Keratinocyte (primary cell): ENCODE results near the gene WNT9A. TPM values are rescaled to one million over a fixed set of nuclear protein-coding genes. Genes with fewer than 3 reads are reported as not detected.

ENCODE experiments used
- DNase-seq: peaks from one replicate; pipeline ENCODE4 v3.0.0-alpha.2; 2011; ENCODE audit warnings: low read depth, missing footprints, low spot score
- FAIRE-seq: peaks from 2 replicates; lab custom pipeline; 2011; peaks lifted over from hg19 to GRCh38; lab: Jason Lieb, UNC
- H2AFZ ChIP-seq: 2 replicates; pipeline ENCODE4 v1.6.0; 2012; ENCODE audit warnings: low read length, control low read depth, inconsistent platforms; ENCODE audit not compliant: control insufficient read depth
- H3K27ac ChIP-seq: 2 replicates; pipeline ENCODE4 v1.5.1; 2011; ENCODE audit warnings: low read length; ENCODE audit not compliant: control insufficient read depth, insufficient read depth
- H3K27me3 ChIP-seq: 3 replicates; pipeline ENCODE4 v1.6.0; 2011; ENCODE audit warnings: low read length; ENCODE audit not compliant: control insufficient read depth, insufficient read depth; ENCODE audit errors: extremely low read depth
- H3K36me3 ChIP-seq, 2 experiments: 2 replicates in 1 of 2; 3 replicates in 1 of 2; pipeline ENCODE4 v1.5.1; 2011; ENCODE audit warnings: low read length in 2 of 2, mild to moderate bottlenecking in 1 of 2; ENCODE audit not compliant: control insufficient read depth in 2 of 2, insufficient read depth in 2 of 2; ENCODE audit errors: extremely low read depth in 1 of 2
- H3K4me1 ChIP-seq: 3 replicates; pipeline ENCODE4 v1.5.1; 2011; ENCODE audit warnings: low read length; ENCODE audit not compliant: control insufficient read depth, insufficient read depth; ENCODE audit errors: extremely low read depth
- H3K4me2 ChIP-seq: 3 replicates; pipeline ENCODE4 v1.6.0; 2011; ENCODE audit warnings: low read depth, low read length; ENCODE audit not compliant: control insufficient read depth, insufficient read depth; ENCODE audit errors: extremely low read depth
- H3K4me3 ChIP-seq, 3 experiments: fragments of 200-600 bp in 1 of 3; sonication (generic) in 1 of 3; 2 replicates in 2 of 3; 3 replicates in 1 of 3; pipeline ENCODE4 v1.5.1; 2011 to 2016; ENCODE audit warnings: low read length in 3 of 3, mild to moderate bottlenecking in 3 of 3, control low read depth in 2 of 3, inconsistent platforms in 1 of 3, low read depth in 1 of 3, mixed read lengths in 1 of 3, mixed run types in 1 of 3, moderate library complexity in 1 of 3; ENCODE audit not compliant: control insufficient read depth in 2 of 3, insufficient read depth in 2 of 3; ENCODE audit errors: extremely low read depth in 1 of 3
- H3K79me2 ChIP-seq: 2 replicates; pipeline ENCODE4 v1.6.0; 2012; ENCODE audit warnings: low read length; ENCODE audit not compliant: control insufficient read depth, insufficient read depth
- H3K9ac ChIP-seq: 3 replicates; pipeline ENCODE4 v1.6.0; 2011; ENCODE audit warnings: low read length; ENCODE audit not compliant: control insufficient read depth, insufficient read depth; ENCODE audit errors: extremely low read depth
- H3K9me1 ChIP-seq: 3 replicates; pipeline ENCODE4 v1.6.0; 2011; ENCODE audit warnings: low read length; ENCODE audit not compliant: control insufficient read depth, insufficient read depth; ENCODE audit errors: extremely low read depth
- H3K9me3 ChIP-seq: 2 replicates; pipeline ENCODE4 v1.5.1; 2012; ENCODE audit warnings: low read depth, low read length; ENCODE audit not compliant: control insufficient read depth
- H4K20me1 ChIP-seq: 3 replicates; pipeline ENCODE4 v1.6.0; 2011; ENCODE audit warnings: low read length; ENCODE audit not compliant: control insufficient read depth, insufficient read depth; ENCODE audit errors: extremely low read depth
- EZH2 ChIP-seq: IDR thresholded peaks from one replicate; pipeline ENCODE4 v1.6.1; 2012; ENCODE audit warnings: inconsistent platforms, mild to moderate bottlenecking, low read length, moderate library complexity
- dilution Hi-C: fragments of 300-500 bp; cut with MboI; formaldehyde crosslinking; loops from one replicate; pipeline ENCODE4 v1.7.0; 2020; ENCODE audit warnings: low sequenced_read_pairs; ENCODE audit not compliant: extremely low pct_ligation_motif_present
- polyA plus RNA-seq, 5 experiments: library from polyadenylated mRNA; depleted of rRNA in 3 of 5; stranded (reverse) in 3 of 5; stranded (forward) in 1 of 5; unstranded in 1 of 5; fragments of >200 nt; gene quantifications; 1 replicate in 1 of 5; 2 replicates in 3 of 5; 3 replicates in 1 of 5; pipeline versions ENCODE4 v1.2.1 to v1.2.3, GENCODE V29; 2011 to 2012; ENCODE audit warnings: missing spikeins in 2 of 5, low read depth in 1 of 5, low replicate concordance in 1 of 5
- TF ChIP-seq, protein P1 (sequence below), 3 experiments: IDR thresholded peaks in 1 of 3; conservative IDR thresholded peaks in 1 of 3; optimal IDR thresholded peaks in 1 of 3; 2 replicates in 2 of 3; 3 replicates in 1 of 3; pipeline versions ENCODE3 to v1.5.1; 2011; ENCODE audit warnings: low read length in 3 of 3, mild to moderate bottlenecking in 3 of 3, moderate library complexity in 2 of 3, control low read depth in 1 of 3, inconsistent platforms in 1 of 3; ENCODE audit not compliant: insufficient read depth in 2 of 3; ENCODE audit errors: extremely low read depth in 1 of 3

The WNT9A gene
- polyA plus RNA-seq, 1 donor (not counting 4 experiments of a cell fraction or from before 2014, with no cell fraction given) = 1.7 TPM

DNA sequence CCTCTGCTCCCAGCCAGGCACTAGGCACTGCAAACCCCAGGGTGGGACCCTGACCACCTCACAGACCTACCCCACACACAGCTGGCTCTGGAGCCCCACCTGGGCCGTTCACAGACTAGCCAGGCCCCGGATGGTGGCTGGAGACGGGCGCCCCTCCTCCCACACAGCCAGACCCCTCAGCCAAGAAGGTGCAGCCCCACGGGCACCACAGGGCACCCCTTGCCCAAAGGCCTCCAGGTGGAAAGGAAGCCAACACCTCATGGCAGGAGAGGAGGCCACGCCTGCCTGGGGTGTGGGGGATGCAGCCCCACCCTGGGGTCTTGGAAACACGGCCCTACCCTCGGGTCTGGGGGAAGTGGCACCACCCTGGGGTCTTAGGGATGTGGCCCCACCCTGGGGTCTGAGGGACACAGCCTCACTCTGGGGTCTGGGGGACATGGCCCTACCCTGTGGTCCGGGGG, 44.6 kb downstream of the WNT9A start:
- Histone ChIP-seq H3K36me3 (no peaks in the 10 kb centered on the region), H3K4me2 (no peak overlapping the region)
- no peak for FAIRE-seq

DNA sequence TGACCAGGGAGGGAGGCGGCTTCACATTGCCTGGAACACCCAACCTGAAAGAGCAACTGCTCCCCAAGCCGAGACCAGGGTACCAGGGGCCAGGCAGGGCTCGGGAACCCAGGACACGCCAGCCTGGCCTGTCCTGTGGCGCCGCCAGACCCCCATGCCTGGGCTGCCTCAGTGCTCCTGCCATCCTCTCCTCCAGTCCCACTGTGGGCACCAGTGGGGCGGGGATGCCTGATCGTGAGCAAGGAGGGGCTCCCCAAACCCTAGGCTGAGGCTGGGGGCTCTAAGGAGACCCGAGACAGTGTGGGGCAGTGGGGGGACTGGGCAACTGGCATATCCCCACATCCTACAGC, 45.1 kb downstream of the WNT9A start:
- Histone ChIP-seq H3K79me2 (no peaks in the 10 kb centered on the region), H4K20me1 (no peaks in the 10 kb centered on the region), H3K9me1 (no peaks in the 10 kb centered on the region), H3K4me1 (no peaks in the 10 kb centered on the region), H3K27ac (no peak overlapping the region), H3K9ac (no peak overlapping the region), H3K4me3 (no peak overlapping the region), H2AFZ (no peak overlapping the region), H3K4me2 (no peak overlapping the region), H3K27me3 (peaks cover 6% of the 10 kb centered on the region), H3K36me3 (no peaks in the 10 kb centered on the region), H3K9me3 (no peaks in the 10 kb centered on the region)
- DNase-seq (no peak), FAIRE-seq (no peak)
- dilution Hi-C loops = no loop called here
- TF ChIP-seq, protein P1, sequence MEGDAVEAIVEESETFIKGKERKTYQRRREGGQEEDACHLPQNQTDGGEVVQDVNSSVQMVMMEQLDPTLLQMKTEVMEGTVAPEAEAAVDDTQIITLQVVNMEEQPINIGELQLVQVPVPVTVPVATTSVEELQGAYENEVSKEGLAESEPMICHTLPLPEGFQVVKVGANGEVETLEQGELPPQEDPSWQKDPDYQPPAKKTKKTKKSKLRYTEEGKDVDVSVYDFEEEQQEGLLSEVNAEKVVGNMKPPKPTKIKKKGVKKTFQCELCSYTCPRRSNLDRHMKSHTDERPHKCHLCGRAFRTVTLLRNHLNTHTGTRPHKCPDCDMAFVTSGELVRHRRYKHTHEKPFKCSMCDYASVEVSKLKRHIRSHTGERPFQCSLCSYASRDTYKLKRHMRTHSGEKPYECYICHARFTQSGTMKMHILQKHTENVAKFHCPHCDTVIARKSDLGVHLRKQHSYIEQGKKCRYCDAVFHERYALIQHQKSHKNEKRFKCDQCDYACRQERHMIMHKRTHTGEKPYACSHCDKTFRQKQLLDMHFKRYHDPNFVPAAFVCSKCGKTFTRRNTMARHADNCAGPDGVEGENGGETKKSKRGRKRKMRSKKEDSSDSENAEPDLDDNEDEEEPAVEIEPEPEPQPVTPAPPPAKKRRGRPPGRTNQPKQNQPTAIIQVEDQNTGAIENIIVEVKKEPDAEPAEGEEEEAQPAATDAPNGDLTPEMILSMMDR (optimal IDR thresholded peaks at IDR 0.05 in 1 of 3, IDR thresholded peaks at IDR 0.05 in 1 of 3, conservative IDR thresholded peaks at IDR 0.05 in 1 of 3; ENCODE audit: extremely low read depth in 1 of 3, insufficient read depth in 2 of 3, low read length in 3 of 3) = no peak
- TF ChIP-seq EZH2 = no peak

More for the DNA sequence above, 44.6 kb downstream of the WNT9A start:
- DNase-seq = no peak
- Histone ChIP-seq H3K27me3 (peaks cover 6% of the 10 kb centered on the region), H3K27ac (no peak overlapping the region), H3K4me1 (no peaks in the 10 kb centered on the region), H3K79me2 (no peaks in the 10 kb centered on the region), H4K20me1 (no peaks in the 10 kb centered on the region), H3K9me1 (no peaks in the 10 kb centered on the region), H3K4me3 (no peak overlapping the region), H3K9ac (no peak overlapping the region), H2AFZ (no peak overlapping the region), H3K9me3 (no peaks in the 10 kb centered on the region)
- TF ChIP-seq, protein P1 (optimal IDR thresholded peaks at IDR 0.05 in 1 of 3, IDR thresholded peaks at IDR 0.05 in 1 of 3, conservative IDR thresholded peaks at IDR 0.05 in 1 of 3; ENCODE audit: extremely low read depth in 1 of 3, insufficient read depth in 2 of 3, low read length in 3 of 3) = no peak
- no peak for TF ChIP-seq EZH2
- dilution Hi-C loops = no loop called here
